GM10248 (cell line): ENCODE data around the gene LHPP.

ENCODE experiments used
- CTCF ChIA-PET: fragments of 300-600 bp; sonication (Branson Sonifier 250); formaldehyde crosslinking; extraction: SDS; loops from one replicate; lab custom pipeline; 2021; ENCODE audit warnings: antibody characterized with exemption; lab: Yijun Ruan, JAX
- POLR2A ChIA-PET: fragments of 350-650 bp; sonication (Branson Sonifier 250); formaldehyde crosslinking; extraction: SDS; loops from one replicate; lab custom pipeline; 2020; ENCODE audit warnings: antibody characterized with exemption; lab: Yijun Ruan, JAX
- DNase-seq: peaks from one replicate; pipeline ENCODE4 v3.0.0; 2012; ENCODE audit errors: extremely low spot score
- TF ChIP-seq, protein P1 (sequence below): IDR thresholded peaks from 2 replicates; pipeline ENCODE4 v1.5.1; 2012; ENCODE audit warnings: mild to moderate bottlenecking, low read depth; ENCODE audit errors: extremely low read depth, missing control alignments, control extremely low read depth

LHPP gene

DNA sequence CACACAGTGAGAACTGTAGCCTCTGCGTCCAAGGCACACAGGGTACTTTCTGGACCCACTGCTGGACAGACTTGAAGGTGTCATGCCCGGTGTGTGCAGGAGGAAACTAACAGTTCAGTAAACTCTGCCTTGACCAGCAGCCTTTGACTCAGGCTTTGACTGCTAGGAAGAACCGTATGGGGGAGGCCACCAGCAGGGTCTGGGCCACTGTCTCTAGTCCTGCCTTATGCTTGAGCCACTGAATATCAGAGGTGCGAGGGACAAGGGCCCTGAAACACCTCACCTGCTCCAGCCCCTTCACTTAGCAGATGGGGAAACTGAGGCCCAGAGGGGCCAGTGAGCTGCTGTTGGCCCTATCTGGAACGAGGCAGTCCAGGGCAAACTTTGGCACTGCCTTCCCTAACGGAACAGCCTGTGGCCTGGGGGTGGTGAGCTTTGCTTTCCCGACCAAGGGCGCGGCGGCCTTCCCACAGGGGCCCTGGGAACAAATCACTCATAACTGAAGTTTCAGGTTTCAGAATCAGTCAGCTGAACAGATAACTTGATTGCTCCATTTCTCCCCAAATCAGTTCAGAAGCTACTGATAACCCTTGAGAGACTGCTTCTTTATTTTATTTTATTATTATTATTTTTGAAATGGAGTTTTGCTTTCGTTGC, 152.5 kb downstream of the LHPP start:
- POLR2A ChIA-PET: interaction anchor here (0.7 kb wide), 1 partner anchor 1497 kb away, joined by 5 read pairs; no protein-coding TSS in a partner anchor
- CTCF ChIA-PET: interaction anchor here (1.0 to 1.4 kb wide), 3 partner anchors 13 to 137 kb away, joined by 3 to 4 read pairs (median 3); no protein-coding TSS in a partner anchor
- DNase-seq: peak; percentile 69
- TF ChIP-seq, protein P1, sequence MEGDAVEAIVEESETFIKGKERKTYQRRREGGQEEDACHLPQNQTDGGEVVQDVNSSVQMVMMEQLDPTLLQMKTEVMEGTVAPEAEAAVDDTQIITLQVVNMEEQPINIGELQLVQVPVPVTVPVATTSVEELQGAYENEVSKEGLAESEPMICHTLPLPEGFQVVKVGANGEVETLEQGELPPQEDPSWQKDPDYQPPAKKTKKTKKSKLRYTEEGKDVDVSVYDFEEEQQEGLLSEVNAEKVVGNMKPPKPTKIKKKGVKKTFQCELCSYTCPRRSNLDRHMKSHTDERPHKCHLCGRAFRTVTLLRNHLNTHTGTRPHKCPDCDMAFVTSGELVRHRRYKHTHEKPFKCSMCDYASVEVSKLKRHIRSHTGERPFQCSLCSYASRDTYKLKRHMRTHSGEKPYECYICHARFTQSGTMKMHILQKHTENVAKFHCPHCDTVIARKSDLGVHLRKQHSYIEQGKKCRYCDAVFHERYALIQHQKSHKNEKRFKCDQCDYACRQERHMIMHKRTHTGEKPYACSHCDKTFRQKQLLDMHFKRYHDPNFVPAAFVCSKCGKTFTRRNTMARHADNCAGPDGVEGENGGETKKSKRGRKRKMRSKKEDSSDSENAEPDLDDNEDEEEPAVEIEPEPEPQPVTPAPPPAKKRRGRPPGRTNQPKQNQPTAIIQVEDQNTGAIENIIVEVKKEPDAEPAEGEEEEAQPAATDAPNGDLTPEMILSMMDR: no peak

DNA sequence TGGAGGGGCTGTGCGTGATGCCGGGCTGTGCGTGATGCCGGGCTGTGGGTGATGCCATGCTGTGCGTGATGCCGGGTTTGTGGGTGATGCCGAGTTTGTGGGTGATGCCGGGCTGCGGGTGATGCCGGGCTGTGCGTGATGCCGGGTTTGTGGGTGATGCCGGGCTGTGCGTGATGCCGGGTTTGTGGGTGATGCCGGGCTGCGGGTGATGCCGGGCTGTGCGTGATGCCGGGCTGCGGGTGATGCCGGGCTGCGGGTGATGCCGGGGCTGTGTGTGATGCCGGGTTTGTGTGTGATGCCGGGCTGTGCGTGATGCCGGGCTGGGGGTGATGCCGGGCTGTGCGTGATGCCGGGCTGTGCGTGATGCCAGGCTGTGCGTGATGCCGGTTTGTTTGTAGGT, 153.6 kb downstream of the LHPP start:
- ChIA-PET POLR2A (no interaction called here), CTCF (no interaction called here)
- DNase-seq: no peak
- TF ChIP-seq, protein P1: no peak

- no peak for DNase-seq
- TF ChIP-seq, protein P1: no peak
- ChIA-PET POLR2A (no interaction called here), CTCF (interaction anchor here (1.0 kb wide), 1 partner anchor 32 kb away, joined by 5 read pairs; no protein-coding TSS in a partner anchor)
Measured at GRCh38 chr10:124616040-124616835, 154.6 kb downstream of the LHPP start.

- POLR2A ChIA-PET: no interaction called here
- TF ChIP-seq, protein P1: no peak
- DNase-seq: no peak
- CTCF ChIA-PET: interaction anchor here (1.0 kb wide), 1 partner anchor 31 kb away, joined by 5 read pairs; no protein-coding TSS in a partner anchor
Measured at GRCh38 chr10:124616836-124617130, 155.2 kb downstream of the LHPP start.

DNA sequence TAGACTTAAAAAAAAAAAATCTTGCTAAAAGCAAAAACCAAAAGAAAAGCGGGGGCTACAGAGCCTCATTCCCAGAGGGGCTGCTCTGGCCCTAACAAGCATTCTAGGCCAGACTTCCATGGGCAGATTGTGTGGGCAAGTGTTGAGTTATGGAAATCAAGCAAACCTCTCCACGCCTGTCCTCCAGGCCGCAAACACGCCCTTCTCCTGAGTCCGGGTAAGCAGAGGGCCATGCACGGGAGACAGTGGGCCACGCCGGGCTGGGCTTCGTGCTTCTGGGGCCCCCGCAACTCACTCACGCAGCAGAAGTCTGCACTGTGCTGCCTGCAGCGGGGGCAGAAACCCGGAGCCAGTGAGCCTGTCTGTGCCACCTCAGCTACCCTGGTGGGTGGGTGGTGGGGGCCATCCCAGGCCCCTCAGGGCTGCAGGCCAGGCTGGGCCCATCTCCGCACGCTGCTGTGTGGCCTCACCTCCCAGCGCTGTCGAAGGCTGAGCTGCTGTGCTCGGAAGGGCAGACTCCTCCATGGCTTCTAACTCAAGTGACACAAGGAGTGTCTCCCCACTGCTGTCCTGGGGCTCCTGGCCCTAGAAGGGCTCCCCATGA, 156.9 kb downstream of the LHPP start:
- no peak for DNase-seq
- POLR2A ChIA-PET: no interaction called here
- CTCF ChIA-PET: interaction anchor here (1.8 to 2.8 kb wide), 3 partner anchors 10 to 123 kb away, joined by 4 to 13 read pairs (median 7); no protein-coding TSS in a partner anchor
- TF ChIP-seq, protein P1: no peak

DNA sequence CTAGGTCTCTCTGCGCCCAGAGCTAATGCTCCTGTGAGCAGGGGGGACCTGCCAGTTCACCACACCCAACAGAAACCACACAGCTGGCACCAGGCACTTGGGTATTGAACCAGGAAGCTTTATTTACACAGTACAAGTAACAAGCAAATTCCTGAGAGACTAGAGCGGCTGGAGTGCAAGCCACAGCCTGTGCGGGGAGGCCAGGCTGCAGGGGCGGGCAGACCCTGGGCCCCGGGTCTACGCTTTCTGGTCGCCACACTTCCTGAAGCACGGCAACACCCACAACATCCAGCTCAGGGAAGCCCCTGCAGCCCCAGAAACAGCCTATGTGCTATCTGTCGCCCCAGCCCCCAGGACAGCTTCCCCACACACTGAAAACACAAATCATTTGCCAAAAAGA, 157.6 kb downstream of the LHPP start:
- POLR2A ChIA-PET: no interaction called here
- CTCF ChIA-PET: interaction anchor here (1.8 to 2.8 kb wide), 3 partner anchors 9 to 122 kb away, joined by 4 to 13 read pairs (median 7); no protein-coding TSS in a partner anchor
- peak; percentile 52 for DNase-seq
- TF ChIP-seq, protein P1: no peak
